SK-N-SH (cell line): Measurements from ENCODE around the gene ZNF646. TPM values are rescaled to one million over a fixed set of nuclear protein-coding genes. Genes with fewer than 3 reads are reported as not detected.

Experiments
- CTCF ChIA-PET: fragments of 300-600, 350-600 bp; formaldehyde crosslinking; extraction: SDS; loops from one replicate; lab custom pipeline; 2021; lab: Yijun Ruan, JAX
- POLR2A ChIA-PET: fragments of 350-600 bp; sonication (Branson Sonifier 250); formaldehyde crosslinking; extraction: SDS; loops from one replicate; lab custom pipeline; 2020; ENCODE audit warnings: antibody characterized with exemption, inconsistent platforms; lab: Yijun Ruan, JAX
- DNase-seq: peaks from one replicate; pipeline ENCODE4 v3.0.0; 2012
- H2AFZ ChIP-seq: fragments of 200-600 bp; sonication (generic); 2 replicates; pipeline ENCODE4 v1.8.1; 2016; ENCODE audit warnings: antibody characterized with exemption, mild to moderate bottlenecking, low read depth
- H3F3A ChIP-seq: fragments of 200-600 bp; sonication (generic); replicated peaks from 2 replicates; pipeline ENCODE3; 2016; ENCODE audit warnings: antibody characterized with exemption, mild to moderate bottlenecking; ENCODE audit not compliant: insufficient read depth
- H3K27ac ChIP-seq, 2 experiments: fragments of 200-500 bp in 1 of 2; fragments of 200-600 bp in 1 of 2; sonication (Bioruptor generic) in 1 of 2; sonication (generic), shearing (Covaris generic) in 1 of 2; 2 replicates each; pipeline versions ENCODE4 v1.5.1 to v1.6.1; 2014 to 2016; ENCODE audit warnings: low read depth in 2 of 2, inconsistent platforms in 1 of 2, low read length in 1 of 2, mild to moderate bottlenecking in 1 of 2, mixed read lengths in 1 of 2
- H3K27me3 ChIP-seq: fragments of 200-600 bp; sonication (generic), shearing (Covaris generic); 2 replicates; pipeline ENCODE4 v1.6.1; 2016; ENCODE audit warnings: mixed run types; ENCODE audit not compliant: insufficient read depth
- H3K36me3 ChIP-seq, 2 experiments: fragments of 200-500 bp in 1 of 2; fragments of 200-600 bp in 1 of 2; sonication (Bioruptor generic) in 1 of 2; sonication (generic) in 1 of 2; replicated peaks in 1 of 2; 2 replicates each; pipeline versions ENCODE3 to v1.5.1; 2014 to 2016; ENCODE audit warnings: low read length in 1 of 2, mild to moderate bottlenecking in 1 of 2; ENCODE audit not compliant: insufficient read depth in 2 of 2, control insufficient read depth in 1 of 2
- H3K4me1 ChIP-seq, 2 experiments: fragments of 200-500 bp in 1 of 2; fragments of 200-600 bp in 1 of 2; sonication (Bioruptor generic) in 1 of 2; sonication (generic), shearing (Covaris generic) in 1 of 2; 2 replicates each; pipeline versions ENCODE4 v1.5.1 to v1.6.1; 2014 to 2016; ENCODE audit warnings: low read depth in 1 of 2, low read length in 1 of 2, mixed run types in 1 of 2; ENCODE audit not compliant: insufficient read depth in 2 of 2, control insufficient read depth in 1 of 2
- H3K4me2 ChIP-seq: fragments of 200-600 bp; sonication (generic), shearing (Covaris generic); 2 replicates; pipeline ENCODE4 v1.6.1; 2017; ENCODE audit warnings: mixed run types
- H3K4me3 ChIP-seq, 2 experiments: fragments of 200-500 bp in 1 of 2; fragments of 200-600 bp in 1 of 2; sonication (Bioruptor generic) in 1 of 2; sonication (generic), shearing (Covaris generic) in 1 of 2; 2 replicates each; pipeline versions ENCODE4 v1.5.1 to v1.8.1; 2014 to 2016; ENCODE audit warnings: low read depth in 2 of 2, inconsistent platforms in 1 of 2, low read length in 1 of 2, mild to moderate bottlenecking in 1 of 2, mixed read lengths in 1 of 2, moderate library complexity in 1 of 2
- H3K79me2 ChIP-seq: fragments of 200-600 bp; sonication (generic); 2 replicates; pipeline ENCODE4 v1.8.1; 2017; ENCODE audit warnings: mild to moderate bottlenecking; ENCODE audit not compliant: insufficient read depth
- H3K9ac ChIP-seq: fragments of 200-600 bp; sonication (generic); 2 replicates; pipeline ENCODE4 v1.6.1; 2017; ENCODE audit warnings: mixed run types
- H3K9me2 ChIP-seq: fragments of 200-600 bp; sonication (generic); 2 replicates; pipeline ENCODE4 v1.6.1; 2017; ENCODE audit warnings: mixed run types
- H3K9me3 ChIP-seq: fragments of 200-600 bp; sonication (generic); 2 replicates; pipeline ENCODE4 v1.6.1; 2017; ENCODE audit warnings: mixed run types, mild to moderate bottlenecking, moderate library complexity
- H4K20me1 ChIP-seq: fragments of 200-600 bp; sonication (generic); 2 replicates; pipeline ENCODE4 v1.6.1; 2017; ENCODE audit warnings: mild to moderate bottlenecking, mixed run types; ENCODE audit not compliant: insufficient read depth
- CHD2 ChIP-seq: fragments of 150-350 bp; IDR thresholded peaks from 2 replicates; pipeline ENCODE4 v1.6.1; 2018; ENCODE audit warnings: low read length; ENCODE audit not compliant: partially characterized antibody
- CTCF ChIP-seq: fragments of 200-600 bp; sonication (generic); IDR thresholded peaks from 2 replicates; pipeline ENCODE4 v1.6.1; 2017; ENCODE audit warnings: antibody characterized with exemption, mild to moderate bottlenecking, moderate library complexity
- EP300 ChIP-seq, 2 experiments: IDR thresholded peaks; 2 replicates each; pipeline versions ENCODE4 v1.4.0 to v1.6.1; 2012; ENCODE audit warnings: borderline replicate concordance in 1 of 2, low read depth in 1 of 2, low read length in 1 of 2
- EZH2phosphoT487 ChIP-seq: fragments of 200-600 bp; sonication (generic); IDR thresholded peaks from 2 replicates; pipeline ENCODE4 v1.6.1; 2017; ENCODE audit warnings: low read depth, mixed run types, mild to moderate bottlenecking, antibody characterized with exemption, moderate library complexity, borderline replicate concordance
- FOXJ3 ChIP-seq: sonication (generic); formaldehyde crosslinking; IDR thresholded peaks from 2 replicates; pipeline ENCODE4 v1.5.1; 2020; ENCODE audit warnings: mild to moderate bottlenecking, missing genetic modification reagents
- FOXM1 ChIP-seq: IDR thresholded peaks from 2 replicates; pipeline ENCODE4 v1.4.0; 2012; ENCODE audit warnings: low read depth, mild to moderate bottlenecking
- GABPA ChIP-seq: IDR thresholded peaks from 2 replicates; pipeline ENCODE4 v1.4.0; 2012; ENCODE audit warnings: low read depth, mild to moderate bottlenecking
- GATA2 ChIP-seq: sonication (generic); formaldehyde crosslinking; IDR thresholded peaks from 2 replicates; pipeline ENCODE4 v1.5.0; 2020; ENCODE audit warnings: mild to moderate bottlenecking, missing genetic modification reagents
- JUND ChIP-seq: IDR thresholded peaks from 2 replicates; pipeline ENCODE4 v1.4.0; 2012
- MEF2A ChIP-seq: IDR thresholded peaks from 2 replicates; pipeline ENCODE4 v1.4.0; 2012; ENCODE audit warnings: low read depth, borderline replicate concordance
- MXI1 ChIP-seq: IDR thresholded peaks from 2 replicates; pipeline ENCODE4 v1.6.1; 2012; ENCODE audit warnings: mild to moderate bottlenecking, low read depth, low read length, improper control_type of control experiment
- NFIC ChIP-seq: IDR thresholded peaks from 2 replicates; pipeline ENCODE4 v1.4.0; 2012; ENCODE audit warnings: borderline replicate concordance
- NRF1 ChIP-seq: IDR thresholded peaks from 2 replicates; pipeline ENCODE4 v1.6.1; 2012; ENCODE audit warnings: low read depth, mild to moderate bottlenecking, low read length
- RAD21 ChIP-seq: IDR thresholded peaks from 2 replicates; pipeline ENCODE4 v1.6.1; 2012; ENCODE audit warnings: mild to moderate bottlenecking, low read length
- RCOR1 ChIP-seq: fragments of 150-350 bp; IDR thresholded peaks from 2 replicates; pipeline ENCODE4 v1.6.1; 2017; ENCODE audit warnings: antibody characterized with exemption, low read length
- RFX5 ChIP-seq: IDR thresholded peaks from 2 replicates; pipeline ENCODE4 v1.6.1; 2012; ENCODE audit warnings: mild to moderate bottlenecking, improper control_type of control experiment, low read length
- SIN3A ChIP-seq: IDR thresholded peaks from 2 replicates; pipeline ENCODE4 v1.6.1; 2012; ENCODE audit warnings: low read depth, mild to moderate bottlenecking, low read length, moderate library complexity, borderline replicate concordance
- TAF1 ChIP-seq: IDR thresholded peaks from 2 replicates; pipeline ENCODE4 v1.6.1; 2012; ENCODE audit warnings: low read depth, mild to moderate bottlenecking, low read length, moderate library complexity, borderline replicate concordance
- TCF12 ChIP-seq: IDR thresholded peaks from 2 replicates; pipeline ENCODE4 v1.4.0; 2012
- TEAD4 ChIP-seq: IDR thresholded peaks from 2 replicates; pipeline ENCODE4 v1.4.0; 2012; ENCODE audit warnings: mild to moderate bottlenecking, borderline replicate concordance; ENCODE audit not compliant: insufficient read depth
- YY1 ChIP-seq: IDR thresholded peaks from 2 replicates; pipeline ENCODE4 v1.4.0; 2012; ENCODE audit warnings: low read depth, mild to moderate bottlenecking
- WGBS: methylation state at CpG from one replicate; pipeline ENCODE4 v1.1.6; 2017; ENCODE audit warnings: low lambda C conversion rate; 5-methylcytosine and 5-hydroxymethylcytosine counted together
- polyA plus RNA-seq, 3 experiments: library from polyadenylated mRNA; depleted of rRNA; stranded (reverse); fragments of >200 nt; gene quantifications; 2 replicates each; pipeline ENCODE4 v1.2.3, GENCODE V29; 2012
- TF ChIP-seq, protein P1 (sequence below): IDR thresholded peaks from 2 replicates; pipeline ENCODE4 v1.4.0; 2012; ENCODE audit warnings: low read depth, borderline replicate concordance
- TF ChIP-seq, protein P2 (sequence below): fragments of 150-350 bp; IDR thresholded peaks from 2 replicates; pipeline ENCODE4 v1.6.1; 2017; ENCODE audit warnings: antibody characterized with exemption, low read length, low read depth, borderline replicate concordance

The ZNF646 gene
- polyA plus RNA-seq, 1 of the 3 experiments (the other 2 are of a cell fraction) = 3.4 TPM

GRCh38 chr16:31055613-31056012, 18.6 kb upstream of the ZNF646 start:
- DNase-seq = no peak
- H3K79me2 ChIP-seq = peaks cover 10% of the 10 kb centered on the region
- H3K9me3 ChIP-seq = no peaks in the 10 kb centered on the region
- no peak overlapping the region for H2AFZ ChIP-seq
- TF ChIP-seq, protein P1, sequence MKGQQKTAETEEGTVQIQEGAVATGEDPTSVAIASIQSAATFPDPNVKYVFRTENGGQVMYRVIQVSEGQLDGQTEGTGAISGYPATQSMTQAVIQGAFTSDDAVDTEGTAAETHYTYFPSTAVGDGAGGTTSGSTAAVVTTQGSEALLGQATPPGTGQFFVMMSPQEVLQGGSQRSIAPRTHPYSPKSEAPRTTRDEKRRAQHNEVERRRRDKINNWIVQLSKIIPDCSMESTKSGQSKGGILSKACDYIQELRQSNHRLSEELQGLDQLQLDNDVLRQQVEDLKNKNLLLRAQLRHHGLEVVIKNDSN = no peak
- TF ChIP-seq RCOR1 (no peak), FOXJ3 (no peak), EZH2phosphoT487 (no peak), NFIC (no peak), RFX5 (no peak), NRF1 (no peak), MEF2A (no peak), SIN3A (no peak), GABPA (no peak), TAF1 (no peak), CTCF (no peak), FOXM1 (no peak), MXI1 (no peak), TEAD4 (no peak)
- 88% methylated on average over 4 of the region's 4 CpGs for WGBS
- H3K36me3 ChIP-seq = peaks cover 6 to 14% of the 10 kb centered on the region in 2 experiments
- no peak overlapping the region for H3K27ac ChIP-seq
- H3F3A ChIP-seq = peaks cover 15% of the 10 kb centered on the region
- H3K4me2 ChIP-seq = no peak overlapping the region
- H4K20me1 ChIP-seq = no peaks in the 10 kb centered on the region
- CTCF ChIA-PET = interaction anchor here (1.0 to 1.1 kb wide), 2 partner anchors 9 to 87 kb away, joined by 3 read pairs; no protein-coding TSS in a partner anchor
- H3K4me1 ChIP-seq = peaks cover 0 to 5% of the 10 kb centered on the region in 2 experiments; a peak in 1 of 4 replicates
- no peaks in the 10 kb centered on the region for H3K9me2 ChIP-seq
- H3K27me3 ChIP-seq = no peaks in the 10 kb centered on the region
- no peak overlapping the region for H3K4me3 ChIP-seq
- POLR2A ChIA-PET = no interaction called here
- no peak overlapping the region for H3K9ac ChIP-seq

- no peak overlapping the region for H3K9ac ChIP-seq
- H2AFZ ChIP-seq = no peak overlapping the region
- no peaks in the 10 kb centered on the region for H3K9me2 ChIP-seq
- no peak for DNase-seq
- no peaks in the 10 kb centered on the region for H3K9me3 ChIP-seq
- ChIA-PET CTCF (interaction anchor here (1.9 kb wide), 1 partner anchor 11 kb away, joined by 6 read pairs; no protein-coding TSS in a partner anchor), POLR2A (no interaction called here)
- no peak overlapping the region for H3K27ac ChIP-seq
- no peak overlapping the region for H3K4me2 ChIP-seq
- H3K4me3 ChIP-seq = no peak overlapping the region
- WGBS = 91% methylated on average over 36 of the region's 42 CpGs
- H3K36me3 ChIP-seq = peaks cover 15 to 27% of the 10 kb centered on the region in 2 experiments
- no peaks in the 10 kb centered on the region for H4K20me1 ChIP-seq
- TF ChIP-seq YY1 (no peak), GATA2 (CRISPR knock-in tag) (no peak), CHD2 (no peak), EP300 (IDR thresholded peaks at IDR 0.05; ENCODE audit: borderline replicate concordance in 1 of 2, low read depth in 1 of 2, low read length in 1 of 2) (no peak), JUND (no peak), TCF12 (no peak), RAD21 (no peak), RFX5 (no peak), MEF2A (no peak), FOXJ3 (no peak)
- TF ChIP-seq, protein P1 = no peak
- TF ChIP-seq, protein P2, sequence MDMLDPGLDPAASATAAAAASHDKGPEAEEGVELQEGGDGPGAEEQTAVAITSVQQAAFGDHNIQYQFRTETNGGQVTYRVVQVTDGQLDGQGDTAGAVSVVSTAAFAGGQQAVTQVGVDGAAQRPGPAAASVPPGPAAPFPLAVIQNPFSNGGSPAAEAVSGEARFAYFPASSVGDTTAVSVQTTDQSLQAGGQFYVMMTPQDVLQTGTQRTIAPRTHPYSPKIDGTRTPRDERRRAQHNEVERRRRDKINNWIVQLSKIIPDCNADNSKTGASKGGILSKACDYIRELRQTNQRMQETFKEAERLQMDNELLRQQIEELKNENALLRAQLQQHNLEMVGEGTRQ = no peak
- peaks cover 9% of the 10 kb centered on the region for H3F3A ChIP-seq
- H3K4me1 ChIP-seq = peaks cover 0 to 11% of the 10 kb centered on the region in 2 experiments; a peak in 3 of 4 replicates
- peaks cover 57% of the 10 kb centered on the region for H3K79me2 ChIP-seq
- no peaks in the 10 kb centered on the region for H3K27me3 ChIP-seq
Measured at GRCh38 chr16:31061126-31061812, 13.0 kb upstream of the ZNF646 start.
